HL-60 (cell line): ENCODE data around the gene RGP1.
A peak's percentile ranks its signal among the peaks of the same experiment; 100 is the strongest.

Experiments used
- GABPA ChIP-seq: IDR thresholded peaks from 2 replicates; pipeline ENCODE4 v1.6.1; 2012; ENCODE audit warnings: low read depth
- POLR2AphosphoS5 ChIP-seq: IDR thresholded peaks from 2 replicates; pipeline ENCODE4 v1.6.1; 2012; ENCODE audit warnings: low read depth
- SPI1 ChIP-seq: IDR thresholded peaks from 2 replicates; pipeline ENCODE4 v1.6.1; 2012; ENCODE audit warnings: low read depth, mild to moderate bottlenecking, borderline replicate concordance
- TF ChIP-seq, protein P1 (sequence below): IDR thresholded peaks from 2 replicates; pipeline ENCODE4 v1.6.1; 2012; ENCODE audit warnings: low read depth; ENCODE audit not compliant: insufficient replicate concordance
- TF ChIP-seq, protein P2 (sequence below): IDR thresholded peaks from one replicate; pipeline ENCODE4 v1.5.1; 2011; ENCODE audit warnings: low read length, control low read depth, inconsistent platforms; ENCODE audit not compliant: insufficient read depth

DNA sequence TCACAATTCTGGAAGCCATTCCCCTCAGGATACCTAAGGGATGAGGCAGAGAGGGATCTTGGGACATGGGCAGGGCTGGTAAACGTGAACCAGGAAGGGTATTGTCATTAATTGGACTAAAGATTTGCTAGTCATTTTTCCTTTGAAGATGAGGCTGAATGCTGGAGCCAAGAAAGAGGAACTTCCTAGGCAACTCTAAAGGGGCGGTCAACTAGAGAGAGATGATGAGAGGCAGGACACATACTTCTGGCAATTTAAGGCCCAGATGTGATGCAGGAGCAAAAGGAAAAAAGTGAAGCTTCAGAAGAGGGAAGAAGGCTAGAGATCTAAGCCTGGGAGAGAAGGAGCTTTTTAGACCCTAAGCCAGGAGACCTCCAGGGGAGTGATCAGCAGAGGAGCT is 5.6 kb upstream of the RGP1 start:
- TF ChIP-seq, protein P1, sequence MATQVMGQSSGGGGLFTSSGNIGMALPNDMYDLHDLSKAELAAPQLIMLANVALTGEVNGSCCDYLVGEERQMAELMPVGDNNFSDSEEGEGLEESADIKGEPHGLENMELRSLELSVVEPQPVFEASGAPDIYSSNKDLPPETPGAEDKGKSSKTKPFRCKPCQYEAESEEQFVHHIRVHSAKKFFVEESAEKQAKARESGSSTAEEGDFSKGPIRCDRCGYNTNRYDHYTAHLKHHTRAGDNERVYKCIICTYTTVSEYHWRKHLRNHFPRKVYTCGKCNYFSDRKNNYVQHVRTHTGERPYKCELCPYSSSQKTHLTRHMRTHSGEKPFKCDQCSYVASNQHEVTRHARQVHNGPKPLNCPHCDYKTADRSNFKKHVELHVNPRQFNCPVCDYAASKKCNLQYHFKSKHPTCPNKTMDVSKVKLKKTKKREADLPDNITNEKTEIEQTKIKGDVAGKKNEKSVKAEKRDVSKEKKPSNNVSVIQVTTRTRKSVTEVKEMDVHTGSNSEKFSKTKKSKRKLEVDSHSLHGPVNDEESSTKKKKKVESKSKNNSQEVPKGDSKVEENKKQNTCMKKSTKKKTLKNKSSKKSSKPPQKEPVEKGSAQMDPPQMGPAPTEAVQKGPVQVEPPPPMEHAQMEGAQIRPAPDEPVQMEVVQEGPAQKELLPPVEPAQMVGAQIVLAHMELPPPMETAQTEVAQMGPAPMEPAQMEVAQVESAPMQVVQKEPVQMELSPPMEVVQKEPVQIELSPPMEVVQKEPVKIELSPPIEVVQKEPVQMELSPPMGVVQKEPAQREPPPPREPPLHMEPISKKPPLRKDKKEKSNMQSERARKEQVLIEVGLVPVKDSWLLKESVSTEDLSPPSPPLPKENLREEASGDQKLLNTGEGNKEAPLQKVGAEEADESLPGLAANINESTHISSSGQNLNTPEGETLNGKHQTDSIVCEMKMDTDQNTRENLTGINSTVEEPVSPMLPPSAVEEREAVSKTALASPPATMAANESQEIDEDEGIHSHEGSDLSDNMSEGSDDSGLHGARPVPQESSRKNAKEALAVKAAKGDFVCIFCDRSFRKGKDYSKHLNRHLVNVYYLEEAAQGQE, result no peak
- TF ChIP-seq, protein P2, sequence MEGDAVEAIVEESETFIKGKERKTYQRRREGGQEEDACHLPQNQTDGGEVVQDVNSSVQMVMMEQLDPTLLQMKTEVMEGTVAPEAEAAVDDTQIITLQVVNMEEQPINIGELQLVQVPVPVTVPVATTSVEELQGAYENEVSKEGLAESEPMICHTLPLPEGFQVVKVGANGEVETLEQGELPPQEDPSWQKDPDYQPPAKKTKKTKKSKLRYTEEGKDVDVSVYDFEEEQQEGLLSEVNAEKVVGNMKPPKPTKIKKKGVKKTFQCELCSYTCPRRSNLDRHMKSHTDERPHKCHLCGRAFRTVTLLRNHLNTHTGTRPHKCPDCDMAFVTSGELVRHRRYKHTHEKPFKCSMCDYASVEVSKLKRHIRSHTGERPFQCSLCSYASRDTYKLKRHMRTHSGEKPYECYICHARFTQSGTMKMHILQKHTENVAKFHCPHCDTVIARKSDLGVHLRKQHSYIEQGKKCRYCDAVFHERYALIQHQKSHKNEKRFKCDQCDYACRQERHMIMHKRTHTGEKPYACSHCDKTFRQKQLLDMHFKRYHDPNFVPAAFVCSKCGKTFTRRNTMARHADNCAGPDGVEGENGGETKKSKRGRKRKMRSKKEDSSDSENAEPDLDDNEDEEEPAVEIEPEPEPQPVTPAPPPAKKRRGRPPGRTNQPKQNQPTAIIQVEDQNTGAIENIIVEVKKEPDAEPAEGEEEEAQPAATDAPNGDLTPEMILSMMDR, result no peak
- peak; percentile 28; the same call in 1 of the 2 replicates for TF ChIP-seq SPI1
- TF ChIP-seq POLR2AphosphoS5, result no peak
- no peak for TF ChIP-seq GABPA
